HepG2 (cell line): ENCODE data around the gene HK2. TPM values are rescaled to one million over a fixed set of nuclear protein-coding genes. Genes with fewer than 3 reads are reported as not detected.
A peak's percentile ranks its signal among the peaks of the same experiment; 100 is the strongest.

Experiments
- CHCHD3 ChIP-seq: sonication (generic); formaldehyde crosslinking; IDR thresholded peaks from 2 replicates; pipeline ENCODE4 v1.8.0; 2022; ENCODE audit warnings: mild to moderate bottlenecking, missing genetic modification reagents, moderate library complexity
- EP300 ChIP-seq, 3 experiments: sonication (generic) in 1 of 3; formaldehyde crosslinking in 1 of 3; IDR thresholded peaks; 2 replicates each; pipeline versions ENCODE4 v1.5.1 to v1.6.1; 2011 to 2020; ENCODE audit warnings: low read depth in 2 of 3, low read length in 2 of 3, borderline replicate concordance in 1 of 3, improper control_type of control experiment in 1 of 3, mild to moderate bottlenecking in 1 of 3, missing genetic modification reagents in 1 of 3, moderate library complexity in 1 of 3
- GATA4 ChIP-seq: sonication (generic); IDR thresholded peaks from 2 replicates; pipeline ENCODE4 v1.6.1; 2016; ENCODE audit warnings: antibody characterized with exemption, low read depth, borderline replicate concordance
- HNRNPK ChIP-seq: fragments of 200-400 bp; formaldehyde crosslinking; IDR thresholded peaks from 2 replicates; pipeline ENCODE4 v1.6.1; 2018; ENCODE audit warnings: low read length, low read depth, moderate library complexity, mild to moderate bottlenecking; ENCODE audit not compliant: poor library complexity, severe bottlenecking
- HNRNPL ChIP-seq: fragments of 200-400 bp; formaldehyde crosslinking; IDR thresholded peaks from 2 replicates; pipeline ENCODE4 v1.6.1; 2017; ENCODE audit warnings: mild to moderate bottlenecking, low read depth, low read length
- KLF12 ChIP-seq: sonication (generic); formaldehyde crosslinking; IDR thresholded peaks from 2 replicates; pipeline ENCODE4 v1.4.0; 2020; ENCODE audit warnings: missing genetic modification reagents, borderline replicate concordance
- NAIF1 ChIP-seq: sonication (generic); formaldehyde crosslinking; IDR thresholded peaks from 2 replicates; pipeline ENCODE4 v1.5.0; 2020; ENCODE audit warnings: mild to moderate bottlenecking, missing genetic modification reagents, borderline replicate concordance
- NPAS2 ChIP-seq: sonication (generic); formaldehyde crosslinking; IDR thresholded peaks from 2 replicates; pipeline ENCODE4 v1.8.0; 2022; ENCODE audit warnings: mild to moderate bottlenecking, missing genetic modification reagents, borderline replicate concordance
- YY1 ChIP-seq: IDR thresholded peaks from 2 replicates; pipeline ENCODE4 v1.6.1; 2011; ENCODE audit warnings: low read length, low read depth, moderate library complexity, mild to moderate bottlenecking; ENCODE audit not compliant: insufficient read depth, insufficient replicate concordance
- ZMYM4 ChIP-seq: sonication (generic); formaldehyde crosslinking; IDR thresholded peaks from 2 replicates; pipeline ENCODE4 v1.8.1; 2023; ENCODE audit warnings: mild to moderate bottlenecking, missing genetic modification reagents
- ZNF180 ChIP-seq: sonication (generic); formaldehyde crosslinking; IDR thresholded peaks from 2 replicates; pipeline ENCODE4 v1.4.0; 2020; ENCODE audit warnings: low read depth, missing genetic modification reagents, borderline replicate concordance
- ZNF232 ChIP-seq: sonication (generic); formaldehyde crosslinking; IDR thresholded peaks from 2 replicates; pipeline ENCODE4 v1.4.0; 2020; ENCODE audit warnings: missing genetic modification reagents, borderline replicate concordance
- ZNF260 ChIP-seq: sonication (generic); formaldehyde crosslinking; IDR thresholded peaks from 2 replicates; pipeline ENCODE4 v1.4.0; 2020; ENCODE audit warnings: missing genetic modification reagents, low read depth, mild to moderate bottlenecking, borderline replicate concordance
- ZNF329 ChIP-seq: sonication (generic); formaldehyde crosslinking; IDR thresholded peaks from 2 replicates; pipeline ENCODE4 v1.9.0; 2021; ENCODE audit warnings: low read depth, mild to moderate bottlenecking, missing genetic modification reagents
- ZNF335 ChIP-seq: sonication (generic); formaldehyde crosslinking; IDR thresholded peaks from 2 replicates; pipeline ENCODE4 v1.4.0; 2020; ENCODE audit warnings: missing genetic modification reagents
- ZNF44 ChIP-seq: sonication (generic); formaldehyde crosslinking; IDR thresholded peaks from 2 replicates; pipeline ENCODE4 v1.5.1; 2020; ENCODE audit warnings: mild to moderate bottlenecking, missing genetic modification reagents
- ZNF451 ChIP-seq: sonication (generic); formaldehyde crosslinking; IDR thresholded peaks from 2 replicates; pipeline ENCODE4 v1.5.0; 2020; ENCODE audit warnings: mild to moderate bottlenecking, missing genetic modification reagents
- ZNF549 ChIP-seq: sonication (generic); formaldehyde crosslinking; IDR thresholded peaks from 2 replicates; pipeline ENCODE4 v1.5.0; 2020; ENCODE audit warnings: missing genetic modification reagents
- ZNF775 ChIP-seq: sonication (generic); formaldehyde crosslinking; IDR thresholded peaks from 2 replicates; pipeline ENCODE4 v1.4.0; 2020; ENCODE audit warnings: missing genetic modification reagents, mild to moderate bottlenecking, moderate library complexity, borderline replicate concordance
- polyA plus RNA-seq, 8 experiments: library from polyadenylated mRNA; depleted of rRNA in 3 of 8; stranded (reverse) in 7 of 8; unstranded in 1 of 8; fragments of >200 nt; fragmentation: Illumina TruSeq in 4 of 8; extraction: Trizol in 4 of 8; gene quantifications; 2 replicates each; pipeline versions ENCODE4 v1.2.1 to v1.2.3, GENCODE V29; 2011 to 2016; ENCODE audit warnings: low read depth in 4 of 8, missing spikeins in 1 of 8, mixed read lengths in 1 of 8; ENCODE audit not compliant: insufficient read depth in 1 of 8
- total RNA-seq, 5 experiments: library from RNA; depleted of rRNA; stranded (reverse); fragments of >200 nt; fragmentation: Illumina TruSeq; extraction: Trizol; gene quantifications; 2 replicates each; pipeline ENCODE4 v1.2.3, GENCODE V29; 2016; ENCODE audit warnings: low read depth in 1 of 5
- TF ChIP-seq, protein P1 (sequence below): sonication (generic); formaldehyde crosslinking; IDR thresholded peaks from 2 replicates; pipeline ENCODE4 v1.4.0; 2020; ENCODE audit warnings: missing genetic modification reagents
- TF ChIP-seq, protein P2 (sequence below): IDR thresholded peaks from 2 replicates; pipeline ENCODE4 v1.6.1; 2016; ENCODE audit warnings: missing compliant biosample characterization, missing genetic modification reagents, borderline replicate concordance
- TF ChIP-seq, protein P3 (sequence below): sonication (generic); formaldehyde crosslinking; IDR thresholded peaks from 2 replicates; pipeline ENCODE4 v1.5.0; 2020; ENCODE audit warnings: missing genetic modification reagents
- TF ChIP-seq, protein P4 (sequence below): sonication (generic); formaldehyde crosslinking; IDR thresholded peaks from 2 replicates; pipeline ENCODE4 v1.4.0; 2020; ENCODE audit warnings: missing genetic modification reagents, borderline replicate concordance

The HK2 gene
- total and polyA plus RNA-seq, 2 of the 13 experiments (the other 11 are each of a cell fraction or from before 2014, with no cell fraction given): 13.2 to 101 TPM

DNA sequence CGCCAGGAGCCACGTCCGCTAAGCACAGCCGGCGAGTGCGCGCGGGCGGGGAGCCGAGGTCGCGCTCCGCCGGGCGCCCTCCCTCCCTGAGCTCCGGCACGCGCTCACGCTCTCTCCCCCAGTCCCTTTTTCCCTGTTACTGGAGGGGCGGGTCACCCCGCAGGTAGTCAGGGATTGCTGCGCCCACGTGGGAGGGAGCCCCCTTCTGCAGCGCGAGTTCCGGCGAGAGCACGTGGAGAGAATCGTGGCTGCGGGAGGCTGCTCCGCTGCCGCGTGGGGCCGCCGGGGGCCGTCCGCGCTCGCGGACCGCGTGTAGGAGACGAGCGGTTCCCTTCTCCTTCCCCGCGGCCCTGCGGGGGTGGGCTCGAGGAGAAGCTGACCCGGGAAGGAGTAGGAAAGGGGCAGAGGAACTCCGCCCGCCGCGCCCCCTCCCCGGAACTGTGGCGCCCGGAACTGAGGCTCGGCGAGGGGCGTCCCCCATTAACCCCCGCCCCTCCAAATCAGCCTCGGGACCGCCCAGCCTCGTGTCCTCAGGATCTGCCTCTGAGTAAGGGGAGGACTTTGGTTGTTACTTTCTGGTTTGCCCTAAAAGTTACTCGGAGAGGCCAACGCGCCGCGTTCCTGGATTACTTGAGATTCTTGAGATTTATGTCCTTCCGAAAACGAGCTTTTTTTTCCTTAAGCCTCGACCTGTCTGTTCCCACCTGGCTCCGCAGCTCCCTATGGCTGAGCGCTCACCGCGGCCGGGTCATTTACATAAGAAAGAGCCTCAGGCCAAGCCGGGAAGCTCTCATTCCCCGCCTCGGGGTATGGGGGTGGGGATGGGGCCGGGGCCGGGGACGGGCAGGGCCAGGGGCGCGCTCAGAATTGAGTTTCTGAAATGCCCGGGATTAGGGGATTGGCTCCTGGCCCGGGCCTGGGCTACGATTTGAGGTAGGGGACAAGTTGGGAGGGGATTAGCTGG lies 1.1 kb downstream of the HK2 start (continued):
- TF ChIP-seq ZNF775: no peak
- TF ChIP-seq ZNF335 (CRISPR knock-in tag): no peak
- TF ChIP-seq, protein P1, sequence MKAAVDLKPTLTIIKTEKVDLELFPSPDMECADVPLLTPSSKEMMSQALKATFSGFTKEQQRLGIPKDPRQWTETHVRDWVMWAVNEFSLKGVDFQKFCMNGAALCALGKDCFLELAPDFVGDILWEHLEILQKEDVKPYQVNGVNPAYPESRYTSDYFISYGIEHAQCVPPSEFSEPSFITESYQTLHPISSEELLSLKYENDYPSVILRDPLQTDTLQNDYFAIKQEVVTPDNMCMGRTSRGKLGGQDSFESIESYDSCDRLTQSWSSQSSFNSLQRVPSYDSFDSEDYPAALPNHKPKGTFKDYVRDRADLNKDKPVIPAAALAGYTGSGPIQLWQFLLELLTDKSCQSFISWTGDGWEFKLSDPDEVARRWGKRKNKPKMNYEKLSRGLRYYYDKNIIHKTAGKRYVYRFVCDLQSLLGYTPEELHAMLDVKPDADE (CRISPR knock-in tag): no peak
- 0 out of 2 replicates have a peak, but pooled peaks have one; percentile 31 for TF ChIP-seq HNRNPL
- TF ChIP-seq, protein P2, sequence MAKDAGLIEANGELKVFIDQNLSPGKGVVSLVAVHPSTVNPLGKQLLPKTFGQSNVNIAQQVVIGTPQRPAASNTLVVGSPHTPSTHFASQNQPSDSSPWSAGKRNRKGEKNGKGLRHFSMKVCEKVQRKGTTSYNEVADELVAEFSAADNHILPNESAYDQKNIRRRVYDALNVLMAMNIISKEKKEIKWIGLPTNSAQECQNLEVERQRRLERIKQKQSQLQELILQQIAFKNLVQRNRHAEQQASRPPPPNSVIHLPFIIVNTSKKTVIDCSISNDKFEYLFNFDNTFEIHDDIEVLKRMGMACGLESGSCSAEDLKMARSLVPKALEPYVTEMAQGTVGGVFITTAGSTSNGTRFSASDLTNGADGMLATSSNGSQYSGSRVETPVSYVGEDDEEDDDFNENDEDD (CRISPR knock-in tag): peak; percentile 55; the same call in 1 of the 2 replicates
- no peak for TF ChIP-seq ZNF549 (CRISPR knock-in tag)
- TF ChIP-seq, protein P3, sequence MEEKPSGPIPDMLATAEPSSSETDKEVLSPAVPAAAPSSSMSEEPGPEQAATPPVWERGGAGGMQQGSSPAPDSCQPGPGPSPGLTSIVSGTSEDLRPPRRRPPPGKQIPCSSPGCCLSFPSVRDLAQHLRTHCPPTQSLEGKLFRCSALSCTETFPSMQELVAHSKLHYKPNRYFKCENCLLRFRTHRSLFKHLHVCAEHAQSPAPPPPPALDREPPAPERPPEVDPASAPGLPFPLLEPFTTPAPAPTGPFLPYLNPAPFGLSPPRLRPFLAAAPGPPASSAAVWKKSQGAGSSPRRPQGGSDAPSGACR (CRISPR knock-in tag): 0 out of 2 replicates have a peak, but pooled peaks have one; percentile 47
- no peak for TF ChIP-seq NPAS2 (CRISPR knock-in tag)
- no peak for TF ChIP-seq ZNF44 (CRISPR knock-in tag)
- no peak for TF ChIP-seq EP300 (IDR thresholded peaks at IDR 0.05; ENCODE audit: low read depth in 2 of 2, low read length in 2 of 2)
- peak; percentile 65; the same call in 1 of the 2 replicates for TF ChIP-seq EP300 (CRISPR knock-in tag; IDR thresholded peaks at IDR 0.05; ENCODE audit: borderline replicate concordance)
- no peak for TF ChIP-seq ZNF451 (CRISPR knock-in tag)
- 0 out of 2 replicates have a peak, but pooled peaks have one; percentile 57 for TF ChIP-seq CHCHD3
- TF ChIP-seq ZNF260: no peak
- TF ChIP-seq ZMYM4 (CRISPR knock-in tag): peak; percentile 47
- peak; percentile 69 for TF ChIP-seq HNRNPK
- no peak for TF ChIP-seq KLF12
- TF ChIP-seq ZNF232 (CRISPR knock-in tag): no peak
- no peak; the same call in 1 of the 2 replicates for TF ChIP-seq NAIF1 (CRISPR knock-in tag)
- TF ChIP-seq ZNF329 (CRISPR knock-in tag): 0 out of 2 replicates have a peak, but pooled peaks have one; percentile 41
- peak; percentile 23; the same call in 1 of the 2 replicates for TF ChIP-seq ZNF180 (CRISPR knock-in tag)
- no peak for TF ChIP-seq GATA4
- TF ChIP-seq YY1: no peak
- TF ChIP-seq, protein P4, sequence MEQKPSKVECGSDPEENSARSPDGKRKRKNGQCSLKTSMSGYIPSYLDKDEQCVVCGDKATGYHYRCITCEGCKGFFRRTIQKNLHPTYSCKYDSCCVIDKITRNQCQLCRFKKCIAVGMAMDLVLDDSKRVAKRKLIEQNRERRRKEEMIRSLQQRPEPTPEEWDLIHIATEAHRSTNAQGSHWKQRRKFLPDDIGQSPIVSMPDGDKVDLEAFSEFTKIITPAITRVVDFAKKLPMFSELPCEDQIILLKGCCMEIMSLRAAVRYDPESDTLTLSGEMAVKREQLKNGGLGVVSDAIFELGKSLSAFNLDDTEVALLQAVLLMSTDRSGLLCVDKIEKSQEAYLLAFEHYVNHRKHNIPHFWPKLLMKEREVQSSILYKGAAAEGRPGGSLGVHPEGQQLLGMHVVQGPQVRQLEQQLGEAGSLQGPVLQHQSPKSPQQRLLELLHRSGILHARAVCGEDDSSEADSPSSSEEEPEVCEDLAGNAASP: peak; percentile 10; the same call in 1 of the 2 replicates
